NCI-H526 (cell line): ENCODE results near the gene RAB11FIP3.
"Not testable (repeated sequence)": the region's sequence is repeated elsewhere in the genome, so short reads cannot be mapped to it uniquely, and the experiment has no call there.

Experiments
- DNase-seq, 2 experiments: peaks; one replicate each; lab custom pipeline; 2025; lab: John Stamatoyannopoulos, UW

The RAB11FIP3 gene

DNA sequence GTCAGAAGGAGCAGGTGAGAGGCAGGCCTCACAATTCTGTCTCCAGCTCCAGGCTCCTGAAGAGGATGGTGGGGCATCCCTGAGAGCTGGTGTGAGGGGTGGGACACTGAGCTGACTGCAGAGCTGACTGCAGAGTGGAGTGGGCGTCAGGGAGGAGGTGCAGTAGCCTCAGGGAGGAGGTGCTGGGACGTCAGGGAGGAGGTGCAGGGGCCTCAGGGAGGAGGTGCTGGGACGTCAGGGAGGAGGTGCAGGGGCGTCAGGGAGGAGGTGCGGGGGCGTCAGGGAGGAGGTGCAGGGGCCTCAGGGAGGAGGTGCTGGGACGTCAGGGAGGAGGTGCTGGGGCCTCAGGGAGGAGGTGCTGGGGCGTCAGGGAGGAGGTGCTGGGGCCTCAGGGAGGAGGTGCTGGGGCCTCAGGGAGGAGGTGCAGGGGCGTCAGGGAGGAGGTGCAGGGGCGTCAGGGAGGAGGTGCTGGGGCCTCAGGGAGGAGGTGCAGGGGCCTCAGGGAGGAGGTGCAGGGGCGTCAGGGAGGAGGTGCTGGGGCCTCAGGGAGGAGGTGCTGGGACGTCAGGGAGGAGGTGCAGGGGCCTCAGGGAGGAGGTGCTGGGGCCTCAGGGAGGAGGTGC, 41.9 kb downstream of the RAB11FIP3 start:
- DNase-seq: not testable (repeated sequence)

DNA sequence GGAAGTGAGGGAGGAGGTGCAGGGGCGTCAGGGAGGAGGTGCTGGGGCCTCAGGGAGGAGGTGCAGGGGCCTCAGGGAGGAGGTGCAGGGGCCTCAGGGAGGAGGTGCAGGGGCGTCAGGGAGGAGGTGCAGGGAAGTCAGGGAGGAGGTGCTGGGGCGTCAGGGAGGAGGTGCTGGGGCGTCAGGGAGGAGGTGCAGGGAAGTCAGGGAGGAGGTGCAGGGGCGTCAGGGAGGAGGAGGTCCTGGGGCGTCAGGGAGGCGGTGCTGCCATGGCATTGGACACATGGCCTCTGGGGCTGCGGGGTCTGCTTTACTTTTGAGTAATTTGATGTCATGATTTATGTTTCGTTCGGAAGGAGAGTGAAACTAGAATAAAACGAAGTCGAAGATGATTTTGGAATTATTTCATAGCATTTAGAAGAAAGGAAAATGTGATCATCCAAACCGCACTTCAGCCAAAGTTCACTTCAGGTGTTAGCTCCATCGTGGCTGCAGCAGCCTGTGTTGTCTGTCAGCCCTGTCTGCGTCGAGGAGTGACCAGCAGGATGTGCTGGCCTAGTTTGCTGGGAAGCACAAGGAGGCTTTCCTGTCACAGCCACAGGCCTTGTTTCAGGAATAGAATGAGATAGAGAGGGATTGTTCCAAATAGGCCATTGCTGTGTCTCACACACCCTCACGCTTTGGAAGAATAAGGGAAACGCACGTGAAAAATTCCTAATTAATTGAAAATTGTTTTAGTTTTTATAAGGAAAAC, 42.8 kb downstream of the RAB11FIP3 start:
- no peak for DNase-seq

DNA sequence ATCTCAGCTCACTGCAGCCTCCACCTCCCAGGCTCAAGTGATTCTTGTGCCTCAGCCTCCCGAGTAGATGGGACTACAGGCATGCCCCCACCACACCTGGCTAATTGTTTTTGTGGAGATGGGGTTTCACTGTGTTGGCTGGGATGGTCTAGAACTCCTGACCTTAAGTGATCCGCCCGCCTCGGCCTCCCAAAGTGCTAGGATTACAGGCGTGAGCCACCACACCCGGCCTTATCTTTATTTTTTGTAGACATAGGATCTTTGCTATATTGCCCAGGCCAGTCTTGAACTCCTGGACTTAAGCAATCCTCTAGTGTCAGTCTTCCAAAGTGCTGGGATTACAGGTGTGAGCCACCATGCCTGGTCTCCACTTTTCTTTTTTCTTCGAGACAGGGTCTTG, 44.0 kb downstream of the RAB11FIP3 start:
- DNase-seq: not testable (repeated sequence)

- no peak for DNase-seq
These were observed 45.0 kb downstream of the RAB11FIP3 start for GRCh38 chr16:470418-470817.

GRCh38 chr16:471353-472198, 46.1 kb downstream of the RAB11FIP3 start:
- DNase-seq: peak in 1 of 2 experiments; percentile 14

- DNase-seq: no peak
These were observed 46.7 kb downstream of the RAB11FIP3 start for GRCh38 chr16:472199-472504.

- peak; percentile 27 to 62 for DNase-seq
These were observed 47.9 kb downstream of the RAB11FIP3 start for GRCh38 chr16:473046-474043.

DNA sequence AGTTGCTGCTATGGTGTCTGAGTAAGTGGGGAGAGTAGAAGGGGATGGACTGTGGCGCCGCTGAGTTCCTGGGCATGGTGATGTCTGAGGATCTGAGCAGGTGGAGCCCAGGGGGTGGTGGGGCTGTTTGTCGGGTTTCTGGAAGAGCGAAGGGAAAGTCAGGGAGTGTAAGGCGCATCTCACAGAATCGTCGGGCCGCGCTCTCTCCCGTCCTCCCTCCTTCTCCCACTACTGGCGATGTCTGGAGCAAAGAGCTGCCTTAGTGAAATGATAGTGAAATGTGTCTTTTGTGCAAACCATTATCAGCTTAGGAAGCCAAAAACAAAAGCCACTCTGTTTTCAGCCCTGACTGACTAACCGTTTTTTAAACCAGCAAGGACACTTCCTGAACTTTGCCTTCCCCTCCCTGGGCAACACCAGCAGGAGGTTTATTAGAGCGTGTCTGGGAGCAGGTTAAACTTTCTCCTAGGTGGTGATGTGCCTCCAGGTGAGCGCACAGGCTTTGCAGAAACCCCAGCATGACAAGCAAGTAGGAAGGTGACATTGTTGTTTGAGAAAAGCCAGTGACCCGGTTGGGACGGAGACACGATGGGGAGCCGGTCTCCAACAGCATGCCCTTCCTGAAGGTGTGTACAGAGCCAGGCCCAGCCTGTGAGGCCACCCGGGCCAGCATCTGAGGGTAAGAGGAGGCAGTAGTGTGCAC, 49.1 kb downstream of the RAB11FIP3 start:
- DNase-seq: peak; percentile 62 to 77

DNA sequence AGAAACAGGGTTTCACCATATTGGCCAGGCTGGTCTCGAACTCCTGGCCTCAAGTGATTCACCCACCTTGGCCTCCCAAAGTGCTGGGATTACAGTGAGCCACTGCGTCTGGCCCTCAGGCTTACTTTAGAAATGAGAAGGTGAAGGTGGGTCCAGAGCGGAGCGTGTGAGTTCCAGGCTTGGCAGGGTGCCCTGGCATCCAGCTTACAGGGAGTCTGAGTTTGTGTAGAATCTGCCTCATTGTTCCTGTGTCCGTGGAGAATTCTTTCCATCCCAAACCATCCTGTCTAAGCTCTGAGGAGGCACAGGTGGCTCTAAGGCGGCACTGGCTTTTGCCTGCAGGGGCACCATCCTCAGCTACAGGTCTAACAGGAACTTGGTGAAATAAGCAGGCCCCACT, 50.6 kb downstream of the RAB11FIP3 start:
- no peak for DNase-seq

DNA sequence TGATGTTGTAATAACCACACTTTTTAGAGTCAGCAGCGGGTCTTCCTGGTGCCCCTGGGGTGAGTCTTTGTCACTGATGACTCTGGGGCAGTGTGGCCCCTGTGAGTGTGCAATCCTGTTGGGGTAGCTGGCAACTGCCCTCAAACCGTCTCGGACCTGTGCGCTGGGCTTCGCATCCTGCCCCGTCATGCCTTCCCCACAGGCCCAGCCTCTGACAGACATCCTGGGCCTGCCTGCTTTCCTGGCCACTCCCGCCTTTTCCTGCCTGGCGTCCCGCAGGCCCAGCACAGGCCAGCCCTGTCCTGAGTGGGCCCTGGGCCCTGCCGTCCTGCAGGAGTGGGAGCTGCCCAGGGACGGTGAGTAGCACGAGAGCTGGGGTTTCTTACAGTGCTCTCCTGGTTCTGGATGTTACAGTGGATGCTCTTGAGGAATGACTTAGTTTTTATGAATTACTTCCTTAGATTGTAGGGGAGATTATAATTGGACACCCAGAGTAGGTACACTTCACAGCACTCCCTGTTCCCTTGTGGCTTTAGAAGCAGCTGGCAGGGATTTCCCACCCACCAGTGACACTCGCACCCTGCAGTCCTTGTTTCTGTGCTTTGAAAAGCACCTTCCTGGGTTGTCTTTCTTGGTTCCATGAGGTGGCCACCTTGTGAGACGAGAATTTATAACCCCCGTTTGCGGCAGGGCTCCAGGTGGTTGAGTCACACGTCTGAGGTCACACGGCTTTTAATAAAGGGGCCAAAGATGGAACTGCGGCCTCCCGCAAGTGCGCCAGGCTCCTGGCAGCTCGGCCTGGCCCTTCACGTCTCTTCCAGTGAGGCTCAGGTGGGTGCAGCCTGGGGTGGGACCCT, 52.1 kb downstream of the RAB11FIP3 start:
- no peak for DNase-seq

GRCh38 chr16:478287-478686, 52.8 kb downstream of the RAB11FIP3 start:
- DNase-seq: not testable (repeated sequence)

GRCh38 chr16:482468-483185, 57.2 kb downstream of the RAB11FIP3 start:
- no peak for DNase-seq

GRCh38 chr16:483341-484075, 58.1 kb downstream of the RAB11FIP3 start:
- no peak for DNase-seq

- DNase-seq: no peak
These were observed 64.2 kb downstream of the RAB11FIP3 start for GRCh38 chr16:489606-490005.

DNA sequence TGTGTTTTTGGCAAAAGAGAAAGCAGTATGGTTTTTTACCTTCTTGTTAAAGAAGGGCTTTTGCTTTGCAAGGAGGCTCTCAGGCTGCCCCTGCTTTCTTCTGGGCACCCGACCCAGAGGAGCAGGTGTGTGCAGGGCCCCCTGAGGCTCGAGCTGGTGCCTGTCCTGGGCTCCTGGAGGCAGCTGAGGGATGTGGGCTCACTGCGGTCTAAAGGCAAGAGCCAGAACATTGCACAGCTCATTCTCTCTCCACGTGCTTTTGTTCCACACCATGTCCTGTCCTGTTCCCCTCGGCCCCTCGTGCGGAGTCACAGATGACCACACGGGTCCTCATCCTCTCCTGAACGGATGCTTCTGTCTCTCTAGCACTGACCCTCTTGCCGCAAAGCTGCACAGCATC, 65.3 kb downstream of the RAB11FIP3 start:
- no peak for DNase-seq

DNA sequence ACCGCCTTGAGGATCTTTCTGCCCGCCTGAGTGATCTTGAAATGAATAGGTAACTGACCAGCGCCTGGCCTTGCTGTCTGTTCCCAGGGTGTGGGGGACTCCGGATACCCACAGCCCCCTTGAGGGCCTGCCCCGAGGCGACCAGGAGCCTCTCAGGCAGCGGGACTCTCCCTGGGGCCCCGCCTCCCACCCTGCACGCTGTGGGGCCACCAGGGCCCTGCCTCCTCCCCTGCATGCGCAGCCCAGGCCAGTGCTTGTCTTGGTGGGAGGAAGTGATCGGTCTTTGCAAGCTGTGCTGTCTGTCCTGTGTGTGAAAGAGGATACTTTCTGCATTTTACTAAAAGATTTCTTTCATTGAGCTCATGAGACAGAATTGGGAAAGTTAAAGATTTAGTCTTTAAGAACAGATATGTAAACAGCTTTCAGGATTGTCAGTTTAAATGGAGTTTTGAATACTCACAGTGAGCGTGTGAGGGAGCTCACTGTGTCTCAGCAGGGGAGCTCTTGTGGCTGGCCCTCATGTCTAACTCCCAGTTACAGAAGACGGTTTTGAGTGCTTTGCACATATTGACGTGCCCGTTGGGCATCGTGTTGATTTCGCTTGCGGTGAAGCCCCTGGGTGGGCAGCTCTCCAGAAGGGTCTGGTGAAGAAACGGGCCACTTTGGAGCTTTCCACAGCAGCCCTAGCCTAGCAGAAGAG, 65.9 kb downstream of the RAB11FIP3 start:
- DNase-seq: no peak

- no peak for DNase-seq
These were observed 66.9 kb downstream of the RAB11FIP3 start for GRCh38 chr16:492211-492875.
